Immature natural killer cell (primary cell): ENCODE data around the gene KPRP. TPM values are rescaled to one million over a fixed set of nuclear protein-coding genes. Genes with fewer than 3 reads are reported as not detected.

Source experiments
- DNase-seq, 3 donors: peaks; one replicate each; pipeline ENCODE4 v3.0.0; 2022; ENCODE audit warnings: mixed read lengths in 1 of 3
- H3K27ac Mint-ChIP-seq, 6 donors: one replicate each; pipeline ENCODE4 v1.8.0; 2020; ENCODE audit warnings: mixed read lengths in 6 of 6, mild to moderate bottlenecking in 5 of 6, inconsistent platforms in 4 of 6, moderate library complexity in 3 of 6
- H3K27me3 Mint-ChIP-seq, 3 donors: one replicate each; pipeline ENCODE4 v1.8.0; 2020 to 2021; ENCODE audit warnings: low read depth in 3 of 3, mild to moderate bottlenecking in 3 of 3, mixed read lengths in 3 of 3, moderate library complexity in 3 of 3, inconsistent platforms in 1 of 3
- H3K36me3 Mint-ChIP-seq, 3 donors: one replicate each; pipeline ENCODE4 v1.8.0; 2020; ENCODE audit warnings: mixed read lengths in 3 of 3, inconsistent platforms in 2 of 3, mild to moderate bottlenecking in 2 of 3
- H3K4me1 Mint-ChIP-seq, 2 donors: one replicate each; pipeline ENCODE4 v1.8.0; 2020; ENCODE audit warnings: inconsistent platforms in 2 of 2, mild to moderate bottlenecking in 2 of 2, mixed read lengths in 2 of 2, moderate library complexity in 1 of 2
- H3K4me3 Mint-ChIP-seq, 5 donors: one replicate each; pipeline ENCODE4 v1.8.0; 2020; ENCODE audit warnings: mild to moderate bottlenecking in 5 of 5, mixed read lengths in 5 of 5, inconsistent platforms in 3 of 5, moderate library complexity in 3 of 5
- H3K9me3 Mint-ChIP-seq, 6 donors: one replicate each; pipeline ENCODE4 v1.8.0; 2020; ENCODE audit warnings: mild to moderate bottlenecking in 6 of 6, mixed read lengths in 6 of 6, inconsistent platforms in 4 of 6, moderate library complexity in 3 of 6
- polyA plus RNA-seq, 3 donors: library from polyadenylated mRNA; unstranded; fragments of 300-500 nt; fragmentation: Illumina TruSeq; gene quantifications; one replicate each; pipeline ENCODE4 v1.2.3, GENCODE V29; 2021

The KPRP gene
- polyA plus RNA-seq = not detected

DNA sequence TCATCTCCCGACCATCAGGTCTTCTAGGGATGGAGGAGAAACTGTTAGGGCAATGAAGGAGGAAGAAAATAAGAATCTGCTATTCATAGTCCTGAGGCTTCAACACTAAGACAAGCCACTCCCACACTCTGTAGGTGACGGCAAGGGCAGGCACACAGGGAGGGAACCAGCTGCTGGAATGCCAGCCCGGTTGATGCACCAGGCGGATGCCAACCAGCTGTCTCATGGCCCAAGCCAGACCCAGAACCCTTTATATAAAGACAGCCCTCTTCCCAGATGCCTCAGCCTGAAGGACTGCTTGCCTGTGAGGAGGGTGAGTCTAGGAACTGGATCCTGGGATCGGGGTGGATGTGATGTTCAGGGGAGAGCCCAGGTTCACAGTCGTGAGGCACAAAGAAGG is at the start of gene KPRP:
KPRP (plus strand) TSS at position 279 of the 400 bp plus-strand sequence. CDS start 1,564 bp downstream, outside the sequence.
- Mint-ChIP-seq H3K27me3 (peaks cover 3 to 11% (median 3%) of the 10 kb centered on the region in 3 donors), H3K27ac (no peak within 1 kb of the TSS), H3K4me1 (no peaks in the 10 kb centered on the region), H3K36me3 (no peaks in the 10 kb centered on the region), H3K4me3 (no peak within 1 kb of the TSS), H3K9me3 (no peaks in the 10 kb centered on the region)
- no peak for DNase-seq

DNA sequence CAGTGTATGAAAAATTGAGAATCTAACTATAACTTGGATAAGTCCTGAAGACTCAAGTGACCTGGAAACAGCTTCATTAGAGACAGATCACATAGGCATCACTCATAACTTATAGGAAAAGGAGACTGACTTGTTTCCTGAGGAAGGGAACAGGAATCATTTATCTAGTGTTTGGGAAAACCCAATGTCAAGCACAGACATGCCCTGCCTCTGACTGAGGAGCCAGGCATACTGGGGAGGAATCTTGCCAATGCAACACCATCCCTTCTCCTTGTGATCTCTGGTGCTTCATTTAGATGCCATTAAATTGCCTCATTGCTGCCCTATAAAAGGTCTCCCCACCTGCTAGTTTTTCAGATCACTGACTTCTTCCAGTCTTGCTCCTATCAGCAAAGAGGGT is 39.6 kb upstream of the KPRP start:
- Mint-ChIP-seq H3K36me3 (no peaks in the 10 kb centered on the region), H3K27me3 (peaks cover 0 to 15% (median 0%) of the 10 kb centered on the region in 3 donors), H3K4me3 (no peak overlapping the region), H3K4me1 (no peaks in the 10 kb centered on the region), H3K27ac (no peak overlapping the region), H3K9me3 (peaks cover 0 to 1% (median 0%) of the 10 kb centered on the region in 6 donors)
- no peak for DNase-seq

- Mint-ChIP-seq H3K36me3 (no peaks in the 10 kb centered on the region), H3K4me3 (no peak overlapping the region), H3K9me3 (no peaks in the 10 kb centered on the region), H3K4me1 (no peaks in the 10 kb centered on the region), H3K27me3 (peaks cover 0 to 6% (median 0%) of the 10 kb centered on the region in 3 donors), H3K27ac (no peak overlapping the region)
- DNase-seq = no peak
Measured at GRCh38 chr1:152725261-152725660, 32.6 kb upstream of the KPRP start.

- H3K27ac Mint-ChIP-seq = no peak overlapping the region
- H3K36me3 Mint-ChIP-seq = no peaks in the 10 kb centered on the region
- H3K4me1 Mint-ChIP-seq = no peaks in the 10 kb centered on the region
- H3K9me3 Mint-ChIP-seq = no peaks in the 10 kb centered on the region
- no peak overlapping the region for H3K4me3 Mint-ChIP-seq
- DNase-seq = no peak
- no peaks in the 10 kb centered on the region for H3K27me3 Mint-ChIP-seq
Measured at GRCh38 chr1:152728986-152729385, 28.8 kb upstream of the KPRP start.

DNA sequence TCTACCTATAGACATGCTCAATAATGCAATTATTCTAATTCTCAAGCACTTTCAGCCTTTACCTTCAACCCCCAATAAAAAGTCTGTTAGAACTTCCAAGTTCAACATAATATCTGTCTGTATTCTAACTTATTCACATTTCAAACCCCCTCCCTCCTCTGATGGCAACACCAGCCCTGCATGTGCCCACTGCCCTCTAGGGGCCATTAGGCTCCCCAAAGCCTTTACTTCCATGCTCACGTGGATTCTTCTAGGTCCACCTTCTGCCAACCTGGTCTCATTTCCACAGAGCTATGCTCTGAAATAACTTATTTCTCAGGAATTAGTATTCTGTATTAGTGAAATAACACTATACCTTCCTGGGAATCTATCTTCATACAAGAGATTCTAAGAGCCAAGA is 22.2 kb upstream of the KPRP start:
- Mint-ChIP-seq H3K27ac (no peak overlapping the region), H3K27me3 (peaks cover 6 to 8% (median 7%) of the 10 kb centered on the region in 3 donors), H3K9me3 (no peaks in the 10 kb centered on the region), H3K4me3 (no peak overlapping the region), H3K36me3 (no peaks in the 10 kb centered on the region), H3K4me1 (no peaks in the 10 kb centered on the region)
- no peak for DNase-seq

DNA sequence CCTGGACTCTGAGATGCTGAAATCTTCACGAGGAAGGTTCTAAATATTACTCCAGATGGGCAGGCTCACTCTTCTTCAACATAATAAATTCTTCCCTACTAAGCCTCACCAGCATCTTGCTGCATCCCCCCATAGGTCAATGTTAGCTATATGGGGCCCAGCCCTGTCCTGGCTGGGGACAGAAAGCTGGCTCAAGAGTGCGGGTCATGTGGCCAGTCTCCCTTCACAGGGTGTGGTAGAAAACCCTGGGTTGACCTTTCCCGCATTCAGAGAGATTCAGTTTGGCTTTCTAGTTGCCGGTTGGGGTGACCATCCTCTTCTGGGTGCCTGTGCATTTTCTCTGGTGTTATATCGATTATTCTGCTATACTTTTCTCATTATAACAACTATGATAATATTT is 19.8 kb upstream of the KPRP start:
- Mint-ChIP-seq H3K9me3 (no peaks in the 10 kb centered on the region), H3K27me3 (peaks cover 7 to 11% (median 8%) of the 10 kb centered on the region in 3 donors), H3K4me3 (no peak overlapping the region), H3K27ac (peak overlapping the region in 1 of 6 donors; percentile 29), H3K4me1 (no peaks in the 10 kb centered on the region), H3K36me3 (no peaks in the 10 kb centered on the region)
- no peak for DNase-seq

DNA sequence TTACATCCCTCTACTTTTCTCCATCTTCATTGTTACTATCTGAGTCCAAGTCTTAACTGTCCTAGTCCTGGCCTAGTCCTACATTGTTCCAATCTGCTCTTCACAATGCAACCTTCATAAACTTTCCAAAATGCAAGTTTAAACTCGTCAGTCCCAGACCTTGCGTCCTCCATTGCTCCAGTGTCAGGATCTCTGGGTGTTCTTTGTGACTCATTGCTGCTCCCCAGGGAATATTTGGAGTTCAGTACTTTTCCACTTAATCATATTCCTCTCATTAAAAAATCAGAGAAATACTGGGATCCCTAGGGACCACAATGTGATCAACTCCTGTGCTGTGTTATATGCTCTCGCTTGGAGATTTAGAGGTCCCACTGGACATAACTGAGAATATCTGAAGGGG is 18.0 kb upstream of the KPRP start:
- Mint-ChIP-seq H3K4me3 (no peak overlapping the region), H3K27ac (no peak overlapping the region)

GRCh38 chr1:152741656-152742055 is 16.2 kb upstream of the KPRP start:
- H3K9me3 Mint-ChIP-seq = peaks cover 0 to 2% (median 0%) of the 10 kb centered on the region in 6 donors
- no peak for DNase-seq
- no peaks in the 10 kb centered on the region for H3K36me3 Mint-ChIP-seq
- H3K27ac Mint-ChIP-seq = no peak overlapping the region
- H3K4me1 Mint-ChIP-seq = no peaks in the 10 kb centered on the region
- H3K4me3 Mint-ChIP-seq = no peak overlapping the region
- peaks cover 6 to 12% (median 11%) of the 10 kb centered on the region in 3 donors for H3K27me3 Mint-ChIP-seq

More for the DNA sequence above, 18.0 kb upstream of the KPRP start:
- H3K36me3 Mint-ChIP-seq = no peaks in the 10 kb centered on the region
- no peak for DNase-seq
- H3K9me3 Mint-ChIP-seq = peaks cover 0 to 2% (median 0%) of the 10 kb centered on the region in 6 donors
- no peaks in the 10 kb centered on the region for H3K4me1 Mint-ChIP-seq
- H3K27me3 Mint-ChIP-seq = peaks cover 6 to 13% (median 11%) of the 10 kb centered on the region in 3 donors

DNA sequence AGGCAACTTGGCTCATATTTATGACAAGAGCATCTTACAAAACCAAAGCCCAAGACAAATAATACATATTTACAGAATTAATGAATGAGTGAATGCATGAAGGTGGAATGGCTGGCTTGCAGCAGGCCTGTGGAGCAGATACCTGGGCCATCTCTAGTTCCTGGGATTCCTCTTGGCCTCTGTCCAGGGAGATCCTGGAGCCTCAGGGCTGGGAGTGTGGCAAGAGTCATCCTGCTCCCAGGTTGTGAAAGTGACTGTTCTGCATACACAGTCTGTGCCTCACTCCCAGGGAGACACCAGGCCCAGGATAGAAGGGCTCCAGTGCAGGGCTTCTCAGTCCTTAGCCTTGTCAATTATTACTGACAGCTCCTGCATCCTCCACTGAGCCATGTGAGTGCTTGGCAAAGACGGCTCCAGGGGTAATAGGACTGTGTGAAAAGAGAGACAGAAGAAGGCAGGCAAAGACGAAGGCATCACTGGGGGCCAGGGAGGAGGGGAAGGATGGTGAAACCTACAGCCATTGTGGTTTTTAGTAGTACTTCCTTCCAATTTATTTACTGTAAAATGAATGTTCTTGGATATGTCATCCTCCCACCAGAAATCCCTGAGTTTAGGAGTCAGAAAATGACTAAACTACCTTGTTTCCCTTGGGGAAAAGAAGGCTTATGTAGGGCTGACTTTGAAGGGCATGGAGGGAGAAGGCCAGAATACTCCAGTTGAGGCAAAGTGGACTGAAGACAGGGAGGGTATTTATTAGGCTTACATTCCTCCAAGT is 14.3 kb upstream of the KPRP start:
- peaks cover 0 to 2% (median 0%) of the 10 kb centered on the region in 6 donors for H3K9me3 Mint-ChIP-seq
- peaks cover 4 to 15% (median 13%) of the 10 kb centered on the region in 3 donors for H3K27me3 Mint-ChIP-seq
- H3K36me3 Mint-ChIP-seq = no peaks in the 10 kb centered on the region
- H3K27ac Mint-ChIP-seq = no peak overlapping the region
- DNase-seq = no peak
- no peaks in the 10 kb centered on the region for H3K4me1 Mint-ChIP-seq
- H3K4me3 Mint-ChIP-seq = no peak overlapping the region

DNA sequence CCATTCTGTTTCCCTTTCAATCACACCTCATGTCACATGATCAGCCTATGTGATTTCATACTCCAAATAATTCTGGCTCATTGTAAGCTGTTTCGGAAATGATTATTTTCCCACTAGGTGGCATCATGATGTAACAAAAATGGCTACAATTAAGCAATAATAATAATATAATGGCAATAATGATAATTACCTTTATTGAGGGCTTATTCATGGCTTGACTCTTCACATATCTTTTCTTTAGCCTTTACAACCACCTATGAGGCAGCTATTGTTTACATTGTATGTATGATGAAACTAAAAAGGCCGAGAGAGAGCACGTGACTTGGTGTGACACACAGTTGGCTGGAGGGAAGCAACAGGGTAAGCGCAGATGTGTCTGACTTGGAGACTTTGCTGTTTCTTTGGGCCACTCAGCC is 12.5 kb upstream of the KPRP start:
- Mint-ChIP-seq H3K27me3 (peaks cover 6 to 11% (median 9%) of the 10 kb centered on the region in 3 donors), H3K9me3 (peaks cover 0 to 2% (median 0%) of the 10 kb centered on the region in 6 donors), H3K36me3 (no peaks in the 10 kb centered on the region), H3K4me3 (no peak overlapping the region), H3K27ac (no peak overlapping the region), H3K4me1 (no peaks in the 10 kb centered on the region)
- DNase-seq = no peak

DNA sequence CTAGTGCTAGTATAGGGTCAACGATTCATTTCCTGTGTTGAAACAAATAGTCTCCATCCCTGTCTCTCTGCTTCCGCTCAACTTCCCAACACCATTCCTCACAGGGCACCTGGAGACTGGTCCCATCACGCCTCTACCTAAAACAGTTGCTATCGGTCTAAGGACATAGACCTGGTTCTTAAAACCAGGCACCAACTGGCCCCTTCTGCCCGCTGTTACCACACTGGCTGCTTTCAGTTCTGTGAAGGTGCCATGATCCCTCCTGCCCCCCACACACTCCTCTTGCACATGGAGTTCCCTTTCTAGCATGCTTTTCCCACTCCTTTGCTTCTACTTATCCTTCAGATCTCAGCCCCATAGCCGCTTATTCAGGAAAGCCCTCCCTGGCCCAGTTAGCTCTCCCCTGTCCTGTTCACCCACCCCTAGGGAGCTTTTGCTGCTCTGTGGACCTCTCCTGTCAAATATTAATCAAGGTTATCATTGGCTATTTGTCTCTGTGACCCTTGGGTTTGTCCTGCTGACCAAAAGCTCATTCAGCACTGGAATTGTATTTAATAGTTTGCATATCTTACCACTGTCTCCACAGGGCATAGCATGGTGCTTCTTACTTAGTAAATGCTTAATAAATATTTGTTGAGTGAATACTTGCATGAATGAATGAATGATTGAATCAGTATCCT is 11.9 kb upstream of the KPRP start:
- peaks cover 6 to 14% (median 9%) of the 10 kb centered on the region in 3 donors for H3K27me3 Mint-ChIP-seq

DNA sequence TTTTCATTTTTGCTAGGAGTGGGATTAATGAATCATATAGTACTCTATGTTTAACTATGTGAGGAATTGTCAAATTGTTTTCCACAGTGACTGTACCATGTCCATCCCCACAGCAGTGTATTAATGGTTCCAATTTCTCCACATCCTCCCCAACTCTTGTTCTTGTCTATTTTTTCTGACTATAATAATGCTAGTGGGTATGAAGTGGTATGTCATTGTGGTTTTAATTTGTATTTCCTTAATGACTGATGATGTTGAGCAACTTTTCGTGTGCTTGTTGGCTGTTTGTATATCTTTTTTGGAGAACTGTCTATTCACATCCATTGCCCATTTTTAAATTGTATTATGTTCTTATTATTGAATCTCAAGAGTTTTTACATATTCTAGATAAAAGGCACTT is 10.0 kb upstream of the KPRP start:
- no peaks in the 10 kb centered on the region for H3K4me1 Mint-ChIP-seq
- peaks cover 4 to 16% (median 6%) of the 10 kb centered on the region in 3 donors for H3K27me3 Mint-ChIP-seq
- peaks cover 0 to 2% (median 0%) of the 10 kb centered on the region in 6 donors for H3K9me3 Mint-ChIP-seq
- H3K4me3 Mint-ChIP-seq = no peak overlapping the region
- H3K27ac Mint-ChIP-seq = no peak overlapping the region
- no peaks in the 10 kb centered on the region for H3K36me3 Mint-ChIP-seq
- no peak for DNase-seq

More for the DNA sequence above, 11.9 kb upstream of the KPRP start:
- no peaks in the 10 kb centered on the region for H3K4me1 Mint-ChIP-seq
- no peaks in the 10 kb centered on the region for H3K36me3 Mint-ChIP-seq
- DNase-seq = no peak
- H3K9me3 Mint-ChIP-seq = peaks cover 0 to 2% (median 0%) of the 10 kb centered on the region in 6 donors
- no peak overlapping the region for H3K4me3 Mint-ChIP-seq
- H3K27ac Mint-ChIP-seq = no peak overlapping the region

GRCh38 chr1:152752225-152752624 is 5.6 kb upstream of the KPRP start:
- DNase-seq = no peak
- Mint-ChIP-seq H3K9me3 (no peaks in the 10 kb centered on the region), H3K27me3 (peaks cover 2 to 12% (median 2%) of the 10 kb centered on the region in 3 donors), H3K4me3 (no peak overlapping the region), H3K4me1 (no peaks in the 10 kb centered on the region), H3K36me3 (no peaks in the 10 kb centered on the region), H3K27ac (no peak overlapping the region)

GRCh38 chr1:152753586-152753985 is 4.2 kb upstream of the KPRP start:
- Mint-ChIP-seq H3K4me3 (no peak overlapping the region), H3K4me1 (no peaks in the 10 kb centered on the region), H3K36me3 (no peaks in the 10 kb centered on the region), H3K27me3 (peaks cover under 1 to 9% (median 2%) of the 10 kb centered on the region in 3 donors), H3K27ac (no peak overlapping the region), H3K9me3 (no peaks in the 10 kb centered on the region)
- DNase-seq = no peak
